Measurements from ENCODE around the gene ACSS2.

DNA sequence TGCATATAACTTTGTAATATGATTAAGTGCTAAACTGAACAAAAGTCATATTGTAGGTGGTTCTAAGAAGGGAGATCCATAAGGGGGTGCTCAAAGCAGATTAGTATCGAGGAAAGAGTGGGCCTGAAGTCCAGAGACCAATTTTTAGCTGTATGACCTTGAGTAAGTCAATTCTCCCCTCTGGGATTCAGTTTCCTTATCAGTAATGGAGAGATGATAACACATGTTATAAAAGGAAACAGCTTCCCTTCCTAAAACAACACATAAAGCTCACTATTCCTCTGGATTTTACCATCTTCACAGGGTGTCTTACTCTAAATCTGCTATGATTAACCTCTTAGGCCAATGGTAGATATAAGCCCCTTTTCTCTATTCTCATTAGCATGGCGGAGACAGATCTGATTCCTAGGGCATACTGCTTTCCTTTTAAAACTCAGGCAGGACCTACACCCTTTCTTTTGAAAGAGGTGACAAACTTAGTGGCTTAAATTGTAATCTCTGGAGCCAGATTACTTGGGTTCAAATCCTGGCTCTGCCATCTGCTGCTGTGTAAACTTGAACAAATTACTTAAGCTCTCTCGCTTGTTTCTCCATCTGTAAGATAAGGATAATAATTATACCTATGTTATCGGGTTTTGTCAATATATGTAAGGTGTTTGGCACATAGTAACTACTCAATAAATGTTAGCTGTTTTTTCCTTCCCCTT, 39.5 kb downstream of the ACSS2 start:
- TF ChIP-seq, protein P1, sequence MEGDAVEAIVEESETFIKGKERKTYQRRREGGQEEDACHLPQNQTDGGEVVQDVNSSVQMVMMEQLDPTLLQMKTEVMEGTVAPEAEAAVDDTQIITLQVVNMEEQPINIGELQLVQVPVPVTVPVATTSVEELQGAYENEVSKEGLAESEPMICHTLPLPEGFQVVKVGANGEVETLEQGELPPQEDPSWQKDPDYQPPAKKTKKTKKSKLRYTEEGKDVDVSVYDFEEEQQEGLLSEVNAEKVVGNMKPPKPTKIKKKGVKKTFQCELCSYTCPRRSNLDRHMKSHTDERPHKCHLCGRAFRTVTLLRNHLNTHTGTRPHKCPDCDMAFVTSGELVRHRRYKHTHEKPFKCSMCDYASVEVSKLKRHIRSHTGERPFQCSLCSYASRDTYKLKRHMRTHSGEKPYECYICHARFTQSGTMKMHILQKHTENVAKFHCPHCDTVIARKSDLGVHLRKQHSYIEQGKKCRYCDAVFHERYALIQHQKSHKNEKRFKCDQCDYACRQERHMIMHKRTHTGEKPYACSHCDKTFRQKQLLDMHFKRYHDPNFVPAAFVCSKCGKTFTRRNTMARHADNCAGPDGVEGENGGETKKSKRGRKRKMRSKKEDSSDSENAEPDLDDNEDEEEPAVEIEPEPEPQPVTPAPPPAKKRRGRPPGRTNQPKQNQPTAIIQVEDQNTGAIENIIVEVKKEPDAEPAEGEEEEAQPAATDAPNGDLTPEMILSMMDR (IDR thresholded peaks at IDR 0.05): no peak
- no peak for TF ChIP-seq POLR2A (IDR thresholded peaks at IDR 0.05)
